ENCODE measurements around the gene CLK1. TPM values are rescaled to one million over a fixed set of nuclear protein-coding genes. Genes with fewer than 3 reads are reported as not detected.

Gene CLK1
- total RNA-seq, 1 experiment from 2014 or later, result 57.0 TPM

DNA sequence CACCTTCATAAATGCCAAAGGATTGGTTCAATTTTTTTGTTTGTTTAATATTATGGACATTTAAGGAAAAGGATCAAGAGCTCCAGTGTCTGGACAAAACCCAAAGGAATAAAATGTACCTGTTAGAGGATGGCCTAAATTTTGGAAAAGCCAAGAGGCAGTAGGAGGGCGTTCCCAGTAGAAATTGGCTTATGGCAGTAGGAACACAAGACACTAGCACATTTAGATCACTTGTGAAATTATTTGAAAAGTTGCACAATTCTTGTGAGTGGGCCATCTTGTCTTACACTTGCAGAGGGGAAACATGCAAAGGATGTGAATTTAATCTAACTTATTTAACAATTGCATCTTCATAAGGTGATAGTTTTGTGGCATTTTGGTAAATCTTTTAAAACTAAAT is 49.5 kb downstream of the CLK1 start:
- no peak overlapping the region for H3K4me3 ChIP-seq
- no peak overlapping the region for H2AFZ ChIP-seq
- H3K4me1 ChIP-seq (replicated peaks; ENCODE audit: insufficient read depth), result peaks cover 26% of the 10 kb centered on the region
- peak overlapping the region; percentile 90 for H3K4me2 ChIP-seq
- CTCF ChIA-PET, result no interaction called here
- H4K20me1 ChIP-seq (ENCODE audit: insufficient read depth), result peaks cover 49% of the 10 kb centered on the region
- no peaks in the 10 kb centered on the region for H3K27me3 ChIP-seq (ENCODE audit: insufficient read depth, low read depth)
- H3K9me3 ChIP-seq (ENCODE audit: insufficient read depth, low read depth), result no peaks in the 10 kb centered on the region
- H3K36me3 ChIP-seq (ENCODE audit: low read depth), result peaks cover 71% of the 10 kb centered on the region
- H3F3A ChIP-seq (ENCODE audit: insufficient read depth, low read depth), result peaks cover 68% of the 10 kb centered on the region
- intact Hi-C loops (cut with micrococcal nuclease; ENCODE audit: unreplicated experiment), result loop anchor here (5.0 kb wide), 1 partner anchor 238 kb away; no protein-coding TSS in a partner anchor
- no peaks in the 10 kb centered on the region for H3K9me2 ChIP-seq (ENCODE audit: insufficient read depth)
- DNase-seq, result no peak
- POLR2A ChIA-PET (ENCODE audit: unreplicated experiment), result no interaction called here
- TF ChIP-seq EZH2 (IDR thresholded peaks at IDR 0.05; ENCODE audit: low read depth), result no peak
- TF ChIP-seq, protein P1, sequence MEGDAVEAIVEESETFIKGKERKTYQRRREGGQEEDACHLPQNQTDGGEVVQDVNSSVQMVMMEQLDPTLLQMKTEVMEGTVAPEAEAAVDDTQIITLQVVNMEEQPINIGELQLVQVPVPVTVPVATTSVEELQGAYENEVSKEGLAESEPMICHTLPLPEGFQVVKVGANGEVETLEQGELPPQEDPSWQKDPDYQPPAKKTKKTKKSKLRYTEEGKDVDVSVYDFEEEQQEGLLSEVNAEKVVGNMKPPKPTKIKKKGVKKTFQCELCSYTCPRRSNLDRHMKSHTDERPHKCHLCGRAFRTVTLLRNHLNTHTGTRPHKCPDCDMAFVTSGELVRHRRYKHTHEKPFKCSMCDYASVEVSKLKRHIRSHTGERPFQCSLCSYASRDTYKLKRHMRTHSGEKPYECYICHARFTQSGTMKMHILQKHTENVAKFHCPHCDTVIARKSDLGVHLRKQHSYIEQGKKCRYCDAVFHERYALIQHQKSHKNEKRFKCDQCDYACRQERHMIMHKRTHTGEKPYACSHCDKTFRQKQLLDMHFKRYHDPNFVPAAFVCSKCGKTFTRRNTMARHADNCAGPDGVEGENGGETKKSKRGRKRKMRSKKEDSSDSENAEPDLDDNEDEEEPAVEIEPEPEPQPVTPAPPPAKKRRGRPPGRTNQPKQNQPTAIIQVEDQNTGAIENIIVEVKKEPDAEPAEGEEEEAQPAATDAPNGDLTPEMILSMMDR (conservative IDR thresholded peaks at IDR 0.05), result no peak
- BruUV-seq (replicated peaks), result no TSS peak
- H3K27ac ChIP-seq, result no peak overlapping the region
- peaks cover 65% of the 10 kb centered on the region for H3K79me2 ChIP-seq (ENCODE audit: low read depth)

DNA sequence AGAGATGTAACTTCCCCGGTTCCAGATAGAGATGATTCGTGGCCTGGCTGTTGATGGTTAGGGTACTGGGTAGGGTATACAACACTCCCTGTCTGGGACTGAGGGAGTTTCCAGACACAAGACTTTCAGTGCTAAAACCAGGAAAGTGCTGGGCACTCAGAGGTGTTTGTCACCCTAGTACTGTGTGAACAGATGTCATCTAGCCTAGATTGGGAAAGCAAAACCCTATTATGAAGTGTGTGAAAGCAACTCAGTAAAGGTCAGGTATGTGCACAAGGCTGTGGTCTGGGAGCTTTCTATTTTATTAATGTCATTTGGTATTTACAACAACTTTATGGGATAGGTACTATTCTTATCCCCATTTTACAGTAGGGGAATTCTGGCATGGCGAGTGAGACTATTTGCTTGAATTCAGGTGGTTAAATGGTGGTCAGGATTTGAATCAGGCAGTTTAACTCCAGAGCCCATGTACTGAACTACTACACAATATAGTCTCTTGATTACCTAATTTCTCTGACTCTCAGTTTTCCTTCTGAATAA is 50.1 kb downstream of the CLK1 start:
- Histone ChIP-seq H3K27me3 (ENCODE audit: insufficient read depth, low read depth) (no peaks in the 10 kb centered on the region), H3K27ac (no peak overlapping the region), H3K4me2 (peak overlapping the region; percentile 90), H3K79me2 (ENCODE audit: low read depth) (peaks cover 65% of the 10 kb centered on the region), H3K4me3 (peak overlapping the region; percentile 100; the same call in 1 of the 2 replicates), H3K9me2 (ENCODE audit: insufficient read depth) (no peaks in the 10 kb centered on the region), H3K36me3 (ENCODE audit: low read depth) (peaks cover 67% of the 10 kb centered on the region), H3K4me1 (replicated peaks; ENCODE audit: insufficient read depth) (peaks cover 32% of the 10 kb centered on the region), H3F3A (ENCODE audit: insufficient read depth, low read depth) (peaks cover 67% of the 10 kb centered on the region), H2AFZ (no peak overlapping the region), H3K9me3 (ENCODE audit: insufficient read depth, low read depth) (no peaks in the 10 kb centered on the region), H4K20me1 (ENCODE audit: insufficient read depth) (peaks cover 46% of the 10 kb centered on the region)
- intact Hi-C loops (cut with micrococcal nuclease; ENCODE audit: unreplicated experiment), result loop anchor here (5.0 kb wide), 1 partner anchor 237 kb away; no protein-coding TSS in a partner anchor
- CTCF ChIA-PET, result no interaction called here
- no TSS peak for BruUV-seq (replicated peaks)
- no peak for TF ChIP-seq EZH2 (IDR thresholded peaks at IDR 0.05; ENCODE audit: low read depth)
- TF ChIP-seq, protein P1 (conservative IDR thresholded peaks at IDR 0.05), result no peak
- no peak for DNase-seq
- POLR2A ChIA-PET (ENCODE audit: unreplicated experiment), result interaction anchor here (0.6 kb wide), 1 partner anchor 101 kb away, joined by 14 read pairs; no protein-coding TSS in a partner anchor

DNA sequence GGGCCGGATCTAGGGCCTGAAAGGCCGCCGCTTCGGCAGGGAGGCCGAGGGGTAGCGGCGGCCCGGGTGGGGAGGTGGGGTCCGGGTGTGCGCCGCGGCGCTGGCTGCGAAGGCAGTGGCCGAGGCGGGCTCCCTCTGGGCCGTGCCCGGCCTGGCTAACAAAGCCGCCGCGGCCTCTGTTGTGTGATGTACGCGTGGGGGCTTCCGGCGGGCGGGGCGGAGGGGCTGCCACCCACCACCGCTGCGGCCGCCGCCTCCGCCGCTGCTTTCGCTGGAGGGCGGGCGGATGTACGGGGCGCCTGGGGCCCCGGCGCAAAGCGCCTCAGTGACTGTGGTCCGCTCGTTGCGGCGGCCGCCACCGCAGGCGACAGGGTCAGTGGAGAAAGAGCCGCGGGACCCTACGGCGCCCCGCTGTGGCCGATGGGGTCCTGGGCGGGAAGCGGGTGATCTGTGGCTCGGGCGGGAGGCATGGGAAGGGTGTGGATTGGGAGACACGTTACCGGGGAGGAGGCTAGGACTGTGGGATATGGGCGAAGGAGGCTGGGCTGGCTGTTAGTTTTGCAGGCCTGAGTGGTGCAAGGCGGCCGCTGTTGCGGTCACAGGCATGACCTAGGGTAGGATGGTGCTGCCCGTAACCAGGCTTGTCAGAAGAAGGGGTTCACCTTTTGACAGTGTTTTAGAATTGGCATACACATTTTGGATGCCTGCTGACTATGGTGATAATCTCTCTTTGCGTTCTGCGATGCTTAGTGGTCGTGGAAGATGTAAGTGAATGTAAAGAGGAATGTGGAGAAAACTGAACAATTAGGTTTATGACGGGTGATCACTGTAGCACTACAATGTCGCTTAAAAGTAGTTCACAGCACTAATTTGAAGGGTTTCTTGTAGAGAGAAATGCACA is 52.1 kb downstream of the CLK1 start:
- no peaks in the 10 kb centered on the region for H3K9me2 ChIP-seq (ENCODE audit: insufficient read depth)
- H3F3A ChIP-seq (ENCODE audit: insufficient read depth, low read depth), result peaks cover 49% of the 10 kb centered on the region
- H3K27ac ChIP-seq, result peak overlapping the region; percentile 93
- BruUV-seq (replicated peaks), result no TSS peak
- ChIA-PET POLR2A (ENCODE audit: unreplicated experiment) (no interaction called here), CTCF (no interaction called here)
- H3K9me3 ChIP-seq (ENCODE audit: insufficient read depth, low read depth), result no peaks in the 10 kb centered on the region
- TF ChIP-seq, protein P1 (conservative IDR thresholded peaks at IDR 0.05), result peak; percentile 63
- no peak for TF ChIP-seq EZH2 (IDR thresholded peaks at IDR 0.05; ENCODE audit: low read depth)
- peaks cover 47% of the 10 kb centered on the region for H3K36me3 ChIP-seq (ENCODE audit: low read depth)
- H3K27me3 ChIP-seq (ENCODE audit: insufficient read depth, low read depth), result no peaks in the 10 kb centered on the region
- H3K4me2 ChIP-seq, result peak overlapping the region; percentile 90
- H4K20me1 ChIP-seq (ENCODE audit: insufficient read depth), result peaks cover 46% of the 10 kb centered on the region
- peaks cover 60% of the 10 kb centered on the region for H3K79me2 ChIP-seq (ENCODE audit: low read depth)
- DNase-seq, result peak in 1 of 2 experiments; percentile 80
- peak overlapping the region; percentile 50; the same call in 1 of the 2 replicates for H2AFZ ChIP-seq
- intact Hi-C loops (cut with micrococcal nuclease; ENCODE audit: unreplicated experiment), result loop anchor here (1.0 to 5.0 kb wide), 2 partner anchors 52 to 235 kb away; partner anchors contain the start of gene CLK1
- peak overlapping the region; percentile 100 for H3K4me3 ChIP-seq
- peaks cover 42% of the 10 kb centered on the region for H3K4me1 ChIP-seq (replicated peaks; ENCODE audit: insufficient read depth)

Measured in PC-9 (cell line).